Muscle of leg (tissue), 11 donors: ENCODE results near the gene GATB. TPM values are rescaled to one million over a fixed set of nuclear protein-coding genes. Genes with fewer than 3 reads are reported as not detected.
A peak's percentile ranks its signal among the peaks of the same experiment; 100 is the strongest.
"Not testable (repeated sequence)": the region's sequence is repeated elsewhere in the genome, so short reads cannot be mapped to it uniquely, and the experiment has no call there.

Source experiments
- DNase-seq: peaks from one replicate; pipeline ENCODE4 v3.0.0; 2013
- H3K27ac ChIP-seq: one replicate; pipeline ENCODE4 v1.5.1; 2013; ENCODE audit warnings: mild to moderate bottlenecking, low read length, control low read depth
- H3K27me3 ChIP-seq: one replicate; pipeline ENCODE4 v1.6.1; 2013; ENCODE audit warnings: low read length; ENCODE audit not compliant: control insufficient read depth, insufficient read depth
- H3K36me3 ChIP-seq: one replicate; pipeline ENCODE4 v1.6.1; 2013; ENCODE audit warnings: low read length; ENCODE audit not compliant: control insufficient read depth, insufficient read depth
- H3K4me1 ChIP-seq: one replicate; pipeline ENCODE4 v1.6.1; 2013; ENCODE audit warnings: low read length; ENCODE audit not compliant: control insufficient read depth, insufficient read depth
- H3K4me3 ChIP-seq: one replicate; pipeline ENCODE4 v1.5.1; 2013; ENCODE audit warnings: low read length, control low read depth
- H3K9me3 ChIP-seq: replicated peaks from 2 replicates; pipeline ENCODE4 v1.6.1; 2013; ENCODE audit warnings: low read depth, low read length; ENCODE audit not compliant: control insufficient read depth
- WGBS: methylation state at CpG from one replicate; pipeline ENCODE4 v1.1.5; 2013; ENCODE audit warnings: missing lambda C conversion rate; ENCODE audit not compliant: insufficient coverage; 5-methylcytosine and 5-hydroxymethylcytosine counted together
- polyA plus RNA-seq, 8 donors: library from polyadenylated mRNA; unstranded; fragments of 120-200 nt; gene quantifications; one replicate each; pipeline versions ENCODE4 v1.2.1 to v1.2.3, GENCODE V29; 2013; ENCODE audit warnings: inconsistent platforms in 1 of 8, low replicate concordance in 1 of 8; ENCODE audit not compliant: insufficient read length in 8 of 8, insufficient read depth in 1 of 8
- total RNA-seq: library from RNA; stranded (reverse); fragments of 120-200 nt; gene quantifications from one replicate; pipeline ENCODE4 v1.2.4, GENCODE V29; 2013

GATB gene
- total and polyA plus RNA-seq, 9 donors: 15.4 to 23.9 (median 20.2) TPM

GRCh38 chr4:151738720-151739517 lies 21.9 kb downstream of the GATB start:
- WGBS: 82% methylated on average over 3 of the region's 8 CpGs
- no peak overlapping the region for H3K27ac ChIP-seq

GRCh38 chr4:151736852-151737251 lies 24.0 kb downstream of the GATB start:
- not testable (repeated sequence) for DNase-seq, H3K4me3 ChIP-seq, H3K4me1 ChIP-seq, H3K27me3 ChIP-seq, H3K9me3 ChIP-seq, H3K36me3 ChIP-seq, H3K27ac ChIP-seq
- 76% methylated on average over 2 of the region's 2 CpGs for WGBS

More at GRCh38 chr4:151738720-151739517, 21.9 kb downstream of the GATB start:
- DNase-seq: no peak
- no peaks in the 10 kb centered on the region for H3K36me3 ChIP-seq
- H3K4me1 ChIP-seq: no peaks in the 10 kb centered on the region
- peaks cover 5% of the 10 kb centered on the region for H3K9me3 ChIP-seq
- H3K27me3 ChIP-seq: no peaks in the 10 kb centered on the region
- H3K4me3 ChIP-seq: no peak overlapping the region

- Histone ChIP-seq H3K9me3 (peaks cover 5% of the 10 kb centered on the region), H3K36me3 (no peaks in the 10 kb centered on the region), H3K27ac (no peak overlapping the region), H3K27me3 (no peaks in the 10 kb centered on the region), H3K4me3 (no peak overlapping the region), H3K4me1 (no peaks in the 10 kb centered on the region)
- 83% methylated on average over 1 of the region's 1 CpG for WGBS
- DNase-seq: no peak
Measured at GRCh38 chr4:151736361-151736760, 24.4 kb downstream of the GATB start.

- H3K27ac ChIP-seq, H3K27me3 ChIP-seq, H3K9me3 ChIP-seq, H3K4me1 ChIP-seq, H3K36me3 ChIP-seq, H3K4me3 ChIP-seq, DNase-seq: not testable (repeated sequence)
- no CpG with 5 or more reads among the region's 34 CpGs for WGBS
Measured at GRCh38 chr4:151731670-151732069, 29.1 kb downstream of the GATB start.

- Histone ChIP-seq H3K36me3 (no peaks in the 10 kb centered on the region), H3K4me3 (no peak overlapping the region), H3K27me3 (no peaks in the 10 kb centered on the region), H3K9me3 (no peaks in the 10 kb centered on the region), H3K4me1 (no peaks in the 10 kb centered on the region), H3K27ac (no peak overlapping the region)
- DNase-seq: no peak
- WGBS: 77% methylated on average over 7 of the region's 12 CpGs
Measured at GRCh38 chr4:151729731-151730559, 30.9 kb downstream of the GATB start.

GRCh38 chr4:151728679-151729078 lies 32.1 kb downstream of the GATB start:
- WGBS: no CpG with 5 or more reads among the region's 2 CpGs

GRCh38 chr4:151728006-151728405 lies 32.8 kb downstream of the GATB start:
- DNase-seq: peak; percentile 73
- H3K27me3 ChIP-seq: no peaks in the 10 kb centered on the region
- no CpG with 5 or more reads among the region's 1 CpG for WGBS

More at GRCh38 chr4:151728679-151729078, 32.1 kb downstream of the GATB start:
- Histone ChIP-seq H3K9me3 (no peaks in the 10 kb centered on the region), H3K27me3 (no peaks in the 10 kb centered on the region), H3K36me3 (no peaks in the 10 kb centered on the region), H3K27ac (no peak overlapping the region), H3K4me1 (no peaks in the 10 kb centered on the region), H3K4me3 (no peak overlapping the region)
- no peak for DNase-seq

GRCh38 chr4:151727365-151727764 lies 33.4 kb downstream of the GATB start:
- Histone ChIP-seq H3K4me1 (no peaks in the 10 kb centered on the region), H3K9me3 (no peaks in the 10 kb centered on the region), H3K27me3 (no peaks in the 10 kb centered on the region), H3K4me3 (no peak overlapping the region), H3K36me3 (no peaks in the 10 kb centered on the region), H3K27ac (no peak overlapping the region)
- no peak for DNase-seq
- WGBS: no CpG with 5 or more reads among the region's 1 CpG

More at GRCh38 chr4:151728006-151728405, 32.8 kb downstream of the GATB start:
- no peaks in the 10 kb centered on the region for H3K36me3 ChIP-seq
- H3K9me3 ChIP-seq: no peaks in the 10 kb centered on the region
- no peaks in the 10 kb centered on the region for H3K4me1 ChIP-seq
- no peak overlapping the region for H3K4me3 ChIP-seq
- H3K27ac ChIP-seq: no peak overlapping the region

- Histone ChIP-seq H3K27me3 (no peaks in the 10 kb centered on the region), H3K27ac (no peak overlapping the region), H3K36me3 (no peaks in the 10 kb centered on the region), H3K4me1 (no peaks in the 10 kb centered on the region), H3K4me3 (no peak overlapping the region), H3K9me3 (no peaks in the 10 kb centered on the region)
- WGBS: 60% methylated on average over 1 of the region's 2 CpGs
- no peak for DNase-seq
Measured at GRCh38 chr4:151725087-151725486, 35.7 kb downstream of the GATB start.

- DNase-seq: no peak
- WGBS: no CpG with 5 or more reads among the region's 2 CpGs
- no peaks in the 10 kb centered on the region for H3K9me3 ChIP-seq
- no peak overlapping the region for H3K27ac ChIP-seq
- H3K4me1 ChIP-seq: no peaks in the 10 kb centered on the region
- H3K4me3 ChIP-seq: no peak overlapping the region
- no peaks in the 10 kb centered on the region for H3K27me3 ChIP-seq
- peaks cover 2% of the 10 kb centered on the region for H3K36me3 ChIP-seq
Measured at GRCh38 chr4:151721916-151722315, 38.9 kb downstream of the GATB start.
